Ishikawa (cell line): ENCODE data around the gene PDZRN3.

ENCODE experiments used
- CEBPB ChIP-seq: IDR thresholded peaks from 2 replicates; pipeline ENCODE4 v1.6.1; 2012
- CREB1 ChIP-seq: IDR thresholded peaks from 2 replicates; pipeline ENCODE4 v1.6.1; 2012; ENCODE audit warnings: low read depth
- EGR1 ChIP-seq: IDR thresholded peaks from 2 replicates; pipeline ENCODE4 v1.6.1; 2012
- EP300 ChIP-seq: IDR thresholded peaks from 2 replicates; pipeline ENCODE4 v1.6.1; 2012; ENCODE audit warnings: borderline replicate concordance
- FOXM1 ChIP-seq: IDR thresholded peaks from 2 replicates; pipeline ENCODE4 v1.6.1; 2012; ENCODE audit warnings: low read depth, borderline replicate concordance
- NFIC ChIP-seq: IDR thresholded peaks from 2 replicates; pipeline ENCODE4 v1.6.1; 2012
- RAD21 ChIP-seq: IDR thresholded peaks from 2 replicates; pipeline ENCODE4 v1.6.1; 2012; ENCODE audit warnings: low read depth
- TAF1 ChIP-seq: IDR thresholded peaks from 2 replicates; pipeline ENCODE4 v1.6.1; 2012; ENCODE audit warnings: low read depth, mild to moderate bottlenecking
- TCF12 ChIP-seq: IDR thresholded peaks from 2 replicates; pipeline ENCODE4 v1.6.1; 2012; ENCODE audit warnings: low read depth
- TEAD4 ChIP-seq: IDR thresholded peaks from 2 replicates; pipeline ENCODE4 v1.6.1; 2012
- YY1 ChIP-seq: IDR thresholded peaks from 2 replicates; pipeline ENCODE4 v1.6.1; 2012; ENCODE audit warnings: low read depth
- ZBTB7A ChIP-seq: IDR thresholded peaks from 2 replicates; pipeline ENCODE4 v1.6.1; 2012; ENCODE audit warnings: low read depth
- TF ChIP-seq, protein P1 (sequence below): IDR thresholded peaks from 2 replicates; pipeline ENCODE4 v1.6.1; 2012; ENCODE audit warnings: low read depth, mild to moderate bottlenecking
- TF ChIP-seq, protein P2 (sequence below): IDR thresholded peaks from 2 replicates; pipeline ENCODE4 v1.6.1; 2012
- TF ChIP-seq, protein P3 (sequence below): IDR thresholded peaks from 2 replicates; pipeline ENCODE4 v1.6.1; 2012

PDZRN3 gene

DNA sequence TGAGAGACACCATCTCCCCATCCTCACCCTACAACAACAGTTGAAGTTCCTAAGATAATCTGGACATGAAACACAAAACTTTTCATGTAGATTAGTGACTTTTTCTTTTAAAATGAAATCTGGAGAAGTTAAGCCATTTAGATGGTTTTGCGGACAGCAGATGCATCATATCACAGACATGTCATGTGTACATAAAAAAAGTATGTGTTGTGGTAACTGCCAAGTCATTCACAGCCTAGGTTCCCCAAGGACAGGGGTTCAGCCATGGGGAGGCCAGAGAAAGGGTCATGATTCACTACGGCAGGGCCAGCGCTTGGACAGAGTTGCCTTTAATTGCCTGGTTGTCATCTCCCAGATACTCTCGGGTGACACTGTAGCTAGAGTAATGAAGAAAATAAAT lies 163.2 kb downstream of the PDZRN3 start:
- TF ChIP-seq TAF1: no peak
- no peak for TF ChIP-seq EGR1

DNA sequence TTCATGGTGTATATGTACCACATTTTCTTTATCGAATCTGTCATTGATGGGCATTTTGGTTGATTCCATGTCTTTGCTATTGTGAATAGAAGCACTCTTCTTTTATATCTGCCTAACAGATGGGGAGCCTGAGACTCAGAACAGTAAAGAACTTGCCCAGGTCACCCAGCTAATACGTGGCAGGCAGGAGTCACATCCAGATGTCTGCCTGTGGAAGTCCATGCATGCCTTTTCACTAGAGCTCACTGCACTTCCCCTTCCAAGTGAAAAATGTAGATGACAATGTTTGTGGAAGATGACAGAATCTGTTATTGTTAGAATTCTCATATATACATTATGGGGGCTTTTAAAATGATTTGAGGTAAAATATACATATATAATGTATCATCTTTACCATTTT lies 165.0 kb downstream of the PDZRN3 start:
- no peak for TF ChIP-seq CEBPB
- TF ChIP-seq, protein P1, sequence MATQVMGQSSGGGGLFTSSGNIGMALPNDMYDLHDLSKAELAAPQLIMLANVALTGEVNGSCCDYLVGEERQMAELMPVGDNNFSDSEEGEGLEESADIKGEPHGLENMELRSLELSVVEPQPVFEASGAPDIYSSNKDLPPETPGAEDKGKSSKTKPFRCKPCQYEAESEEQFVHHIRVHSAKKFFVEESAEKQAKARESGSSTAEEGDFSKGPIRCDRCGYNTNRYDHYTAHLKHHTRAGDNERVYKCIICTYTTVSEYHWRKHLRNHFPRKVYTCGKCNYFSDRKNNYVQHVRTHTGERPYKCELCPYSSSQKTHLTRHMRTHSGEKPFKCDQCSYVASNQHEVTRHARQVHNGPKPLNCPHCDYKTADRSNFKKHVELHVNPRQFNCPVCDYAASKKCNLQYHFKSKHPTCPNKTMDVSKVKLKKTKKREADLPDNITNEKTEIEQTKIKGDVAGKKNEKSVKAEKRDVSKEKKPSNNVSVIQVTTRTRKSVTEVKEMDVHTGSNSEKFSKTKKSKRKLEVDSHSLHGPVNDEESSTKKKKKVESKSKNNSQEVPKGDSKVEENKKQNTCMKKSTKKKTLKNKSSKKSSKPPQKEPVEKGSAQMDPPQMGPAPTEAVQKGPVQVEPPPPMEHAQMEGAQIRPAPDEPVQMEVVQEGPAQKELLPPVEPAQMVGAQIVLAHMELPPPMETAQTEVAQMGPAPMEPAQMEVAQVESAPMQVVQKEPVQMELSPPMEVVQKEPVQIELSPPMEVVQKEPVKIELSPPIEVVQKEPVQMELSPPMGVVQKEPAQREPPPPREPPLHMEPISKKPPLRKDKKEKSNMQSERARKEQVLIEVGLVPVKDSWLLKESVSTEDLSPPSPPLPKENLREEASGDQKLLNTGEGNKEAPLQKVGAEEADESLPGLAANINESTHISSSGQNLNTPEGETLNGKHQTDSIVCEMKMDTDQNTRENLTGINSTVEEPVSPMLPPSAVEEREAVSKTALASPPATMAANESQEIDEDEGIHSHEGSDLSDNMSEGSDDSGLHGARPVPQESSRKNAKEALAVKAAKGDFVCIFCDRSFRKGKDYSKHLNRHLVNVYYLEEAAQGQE: no peak
- TF ChIP-seq EGR1: no peak
- TF ChIP-seq ZBTB7A: no peak
- TF ChIP-seq TEAD4: no peak
- TF ChIP-seq RAD21: no peak
- TF ChIP-seq, protein P2, sequence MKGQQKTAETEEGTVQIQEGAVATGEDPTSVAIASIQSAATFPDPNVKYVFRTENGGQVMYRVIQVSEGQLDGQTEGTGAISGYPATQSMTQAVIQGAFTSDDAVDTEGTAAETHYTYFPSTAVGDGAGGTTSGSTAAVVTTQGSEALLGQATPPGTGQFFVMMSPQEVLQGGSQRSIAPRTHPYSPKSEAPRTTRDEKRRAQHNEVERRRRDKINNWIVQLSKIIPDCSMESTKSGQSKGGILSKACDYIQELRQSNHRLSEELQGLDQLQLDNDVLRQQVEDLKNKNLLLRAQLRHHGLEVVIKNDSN: no peak
- no peak for TF ChIP-seq TCF12
- no peak for TF ChIP-seq TAF1
- TF ChIP-seq, protein P3, sequence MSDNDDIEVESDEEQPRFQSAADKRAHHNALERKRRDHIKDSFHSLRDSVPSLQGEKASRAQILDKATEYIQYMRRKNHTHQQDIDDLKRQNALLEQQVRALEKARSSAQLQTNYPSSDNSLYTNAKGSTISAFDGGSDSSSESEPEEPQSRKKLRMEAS: no peak
- no peak for TF ChIP-seq YY1

DNA sequence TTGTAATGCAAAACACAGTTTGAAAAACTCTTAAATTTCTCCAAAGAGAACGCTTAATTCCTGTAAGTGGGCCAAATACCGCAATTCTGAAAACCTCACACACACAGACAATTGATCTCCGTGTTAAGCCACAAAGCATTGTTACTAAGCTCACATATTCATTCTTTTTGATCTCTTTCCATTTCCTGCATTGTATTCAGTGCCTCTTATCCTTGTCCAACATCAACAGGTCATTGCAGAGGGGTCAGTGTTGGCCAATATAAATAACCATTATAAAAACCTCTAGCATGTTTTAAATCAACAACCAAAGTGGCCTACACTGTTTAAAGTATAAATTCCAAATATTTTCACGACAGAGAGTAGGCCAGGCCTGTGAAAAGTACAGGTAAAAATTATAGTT lies 171.1 kb downstream of the PDZRN3 start:
- TF ChIP-seq, protein P2: no peak
- TF ChIP-seq TCF12 (no peak), ZBTB7A (no peak), TEAD4 (no peak), EP300 (no peak), YY1 (no peak), CEBPB (no peak), TAF1 (no peak), CREB1 (no peak), RAD21 (no peak), EGR1 (no peak), FOXM1 (no peak), NFIC (no peak)
- TF ChIP-seq, protein P1: no peak
- TF ChIP-seq, protein P3: no peak

DNA sequence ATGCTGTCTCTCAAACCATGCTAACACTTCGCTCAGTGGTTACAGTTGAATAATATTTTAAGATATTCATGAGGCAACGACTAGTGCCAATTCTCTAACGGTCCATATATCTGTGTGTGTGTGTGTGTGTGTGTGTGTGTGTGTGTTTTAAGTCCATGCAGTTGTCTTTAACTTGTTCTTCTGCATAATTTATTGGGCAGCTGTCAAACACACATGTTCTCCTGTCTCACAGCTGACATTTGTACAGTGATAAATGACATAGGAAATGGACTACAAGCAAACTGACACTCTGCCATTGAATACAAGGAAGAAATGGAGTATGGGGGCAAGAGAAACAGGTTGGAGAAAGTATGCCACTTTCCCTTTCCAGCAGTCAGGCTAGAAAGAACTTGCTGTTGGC lies 172.0 kb downstream of the PDZRN3 start:
- TF ChIP-seq FOXM1 (no peak), CEBPB (no peak), EGR1 (no peak), TAF1 (no peak), ZBTB7A (no peak), TEAD4 (no peak), NFIC (no peak), RAD21 (no peak), YY1 (no peak), TCF12 (no peak), EP300 (no peak), CREB1 (no peak)
- TF ChIP-seq, protein P3: no peak
- TF ChIP-seq, protein P2: no peak
- TF ChIP-seq, protein P1: no peak
